ENCODE data around the gene BAZ2B. TPM values are rescaled to one million over a fixed set of nuclear protein-coding genes. Genes with fewer than 3 reads are reported as not detected.

BAZ2B gene
- total RNA-seq, 1 donor from 2014 or later, result 77.7 TPM

DNA sequence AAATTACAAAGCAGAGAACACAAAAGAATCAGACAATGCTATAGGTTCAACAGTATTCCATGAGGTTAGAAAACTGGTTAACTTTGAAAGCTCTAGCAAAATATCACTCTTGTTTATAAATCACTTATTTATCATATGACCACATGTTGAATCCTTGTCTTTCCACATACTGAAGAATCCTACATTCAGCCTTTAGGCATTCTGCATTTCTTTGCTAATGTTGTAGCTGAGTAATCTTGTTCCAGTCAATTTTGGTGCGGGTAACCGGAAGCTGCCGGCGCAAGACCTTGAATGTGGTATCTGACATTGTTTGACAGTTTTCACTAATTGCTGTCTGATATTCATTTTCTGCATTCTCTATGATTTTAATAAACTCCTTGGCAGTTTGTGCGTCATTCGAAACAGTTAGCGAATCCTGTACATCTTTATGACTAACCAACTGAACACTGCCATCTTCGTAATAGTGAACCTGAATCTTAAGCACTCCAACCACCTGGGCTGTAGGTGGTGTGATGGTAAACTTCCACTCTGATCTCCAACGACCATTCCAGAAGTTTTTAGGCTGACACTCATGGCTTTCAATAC, 154.1 kb downstream of the BAZ2B start:
- no peak for DNase-seq (ENCODE audit: low spot score)

DNA sequence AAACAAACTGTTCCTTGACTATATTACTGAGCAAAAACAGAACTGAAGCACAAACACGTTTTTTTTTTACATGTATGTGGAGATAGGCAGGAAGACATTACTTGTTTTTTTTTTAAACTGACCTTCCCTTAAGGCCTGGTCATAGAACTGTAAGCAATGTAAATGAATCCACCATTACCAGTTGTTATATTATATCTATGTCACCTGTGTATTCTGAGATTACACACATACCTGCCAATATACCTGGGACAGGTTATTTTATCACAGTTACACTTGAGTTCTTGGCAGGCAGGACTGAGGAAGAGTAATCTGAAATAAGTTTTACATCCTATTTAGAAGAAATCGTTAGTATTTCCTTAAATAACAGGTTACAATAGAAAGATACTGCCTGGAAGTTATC, 155.3 kb downstream of the BAZ2B start:
- DNase-seq (ENCODE audit: low spot score), result no peak

DNA sequence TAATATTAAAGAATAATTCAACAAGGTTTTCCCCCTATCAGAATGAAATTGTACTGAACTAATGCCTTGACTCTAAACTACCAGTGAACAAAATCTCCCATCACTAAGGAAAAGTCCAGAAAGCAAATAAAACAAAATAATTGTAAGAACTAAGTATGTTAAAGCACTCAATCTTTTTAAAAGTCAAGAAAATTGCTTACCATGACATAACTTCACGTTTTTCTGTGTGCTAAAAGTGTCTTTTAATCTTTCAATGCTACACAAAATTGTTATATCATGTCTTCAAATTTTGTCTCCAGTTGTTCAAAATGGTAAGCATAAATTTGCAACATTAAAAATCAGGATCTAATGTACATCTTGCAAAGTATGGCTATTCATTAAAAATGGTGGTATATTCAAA, 156.1 kb downstream of the BAZ2B start:
- DNase-seq (ENCODE audit: low spot score), result no peak

DNA sequence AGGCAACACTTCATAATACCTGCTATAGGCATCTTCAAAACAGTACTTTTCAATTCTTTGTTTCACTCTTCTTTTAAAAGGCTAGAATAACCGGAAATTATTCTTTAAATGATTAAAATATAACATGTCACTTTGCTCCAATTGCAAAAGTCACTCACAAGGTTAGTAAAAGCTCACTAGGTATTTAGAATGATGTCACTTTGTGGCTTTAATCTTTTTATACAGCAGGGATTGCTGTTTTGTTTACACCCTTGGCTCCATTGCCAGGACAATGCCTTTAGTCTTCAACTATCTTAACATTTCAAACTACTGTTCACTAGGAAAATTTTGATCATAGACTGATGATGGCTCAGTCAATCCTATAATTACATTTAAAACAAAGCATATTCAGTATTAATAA, 157.1 kb downstream of the BAZ2B start:
- no peak for DNase-seq (ENCODE audit: low spot score)

DNA sequence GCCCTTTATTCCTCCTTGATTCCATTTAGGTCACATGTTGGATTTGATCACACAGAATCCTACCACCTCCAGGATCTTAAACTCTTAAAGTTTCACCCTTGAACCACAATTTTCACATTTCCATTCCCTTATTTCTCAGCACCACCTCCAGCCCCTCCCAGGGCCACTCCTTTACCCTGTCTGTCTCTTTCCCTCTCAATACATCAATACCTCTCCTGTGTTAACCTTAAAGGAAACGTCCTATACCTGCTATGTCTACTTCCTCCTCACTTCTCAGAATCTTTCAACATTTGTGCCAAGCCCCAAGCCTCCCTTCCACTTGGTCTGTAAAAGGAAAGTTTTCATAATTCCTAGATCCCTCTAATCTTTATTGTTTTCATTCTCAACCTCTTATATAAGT, 158.8 kb downstream of the BAZ2B start:
- DNase-seq (ENCODE audit: low spot score), result no peak

DNA sequence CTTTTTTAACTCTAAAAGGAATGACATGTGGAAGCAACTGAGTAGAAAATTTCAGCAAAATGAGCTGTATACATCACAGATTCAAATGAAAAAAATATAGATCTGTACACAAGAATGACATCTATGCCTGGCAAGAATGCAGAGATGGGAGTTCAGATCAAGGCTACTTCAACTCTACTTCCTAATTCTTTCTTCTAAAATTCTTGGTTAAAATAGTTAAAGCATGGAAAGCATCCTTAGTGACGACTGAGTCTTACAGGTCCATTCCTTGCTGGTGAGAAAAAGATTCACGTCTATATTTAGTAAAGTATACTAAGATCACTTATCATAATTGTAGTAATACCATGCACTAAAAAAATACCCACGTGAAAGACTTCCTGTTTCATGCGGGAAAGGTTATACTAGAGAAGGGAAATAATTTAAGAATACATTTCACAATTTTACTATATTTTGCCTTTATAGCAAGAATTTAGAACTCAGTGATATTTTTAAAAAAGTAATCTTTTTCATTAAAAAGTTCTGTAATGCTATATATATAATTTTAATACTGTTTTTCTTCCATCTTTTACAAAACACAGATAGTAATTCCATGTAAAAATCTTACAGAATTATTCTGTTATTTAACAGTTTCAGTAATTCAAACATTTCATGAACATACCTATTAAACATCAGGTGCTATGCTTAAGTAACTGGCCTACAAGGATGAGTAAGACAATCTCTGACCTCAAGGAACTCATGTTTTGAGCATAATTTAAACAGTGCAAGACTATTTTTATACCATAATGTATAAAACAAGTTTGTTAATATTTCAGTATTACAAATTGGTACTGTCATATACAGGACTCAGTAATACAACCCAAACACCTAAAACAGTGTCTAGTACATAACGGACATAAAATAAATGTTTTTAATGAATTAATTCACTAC, 159.6 kb downstream of the BAZ2B start:
- DNase-seq (ENCODE audit: low spot score), result no peak

DNA sequence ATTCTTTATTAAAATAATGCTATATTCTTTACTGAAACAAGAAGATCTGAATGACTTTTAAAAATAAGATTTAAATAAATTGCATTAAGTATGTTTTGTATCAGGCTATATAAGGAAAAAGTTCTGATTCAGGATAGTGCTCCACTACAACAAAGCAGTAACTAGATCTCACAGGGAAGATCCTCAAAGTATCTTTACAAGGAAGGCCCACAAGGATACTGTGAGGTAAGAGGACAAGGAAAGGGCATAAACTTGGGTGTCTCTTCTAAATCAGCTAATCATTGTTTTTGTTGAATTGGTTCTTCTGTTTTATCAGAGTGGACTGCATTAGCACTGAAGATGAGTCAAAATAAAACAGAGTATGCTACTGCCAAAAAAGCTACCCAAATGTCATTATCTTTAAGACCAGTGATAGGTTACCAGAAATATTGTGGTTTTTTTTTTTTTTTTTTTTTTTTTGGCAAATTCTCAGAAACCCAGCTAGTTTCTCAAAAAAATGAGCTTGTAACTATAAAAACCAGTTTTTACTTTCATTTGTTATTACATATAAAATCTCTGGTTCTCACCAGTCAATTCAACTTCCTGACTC, 160.9 kb downstream of the BAZ2B start:
- DNase-seq (ENCODE audit: low spot score), result no peak

DNA sequence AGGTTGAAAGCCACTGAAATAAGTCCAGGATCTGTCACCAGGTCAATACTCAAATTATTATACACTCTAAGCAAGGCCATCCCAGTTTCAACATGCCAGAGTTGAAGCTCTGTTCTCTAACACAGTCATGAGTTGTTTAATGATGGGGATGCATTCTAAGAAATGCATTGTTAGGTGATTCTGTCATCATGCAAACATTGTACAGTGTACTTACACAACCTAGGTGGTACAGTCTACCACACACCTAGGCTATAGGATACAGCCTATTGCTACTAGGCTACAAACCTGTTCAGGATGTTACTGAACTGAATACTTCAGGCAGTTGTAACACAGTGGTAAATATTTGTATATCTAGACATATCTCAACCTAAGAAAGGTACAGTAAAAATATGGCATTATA, 162.2 kb downstream of the BAZ2B start:
- no peak for DNase-seq (ENCODE audit: low spot score)

DNA sequence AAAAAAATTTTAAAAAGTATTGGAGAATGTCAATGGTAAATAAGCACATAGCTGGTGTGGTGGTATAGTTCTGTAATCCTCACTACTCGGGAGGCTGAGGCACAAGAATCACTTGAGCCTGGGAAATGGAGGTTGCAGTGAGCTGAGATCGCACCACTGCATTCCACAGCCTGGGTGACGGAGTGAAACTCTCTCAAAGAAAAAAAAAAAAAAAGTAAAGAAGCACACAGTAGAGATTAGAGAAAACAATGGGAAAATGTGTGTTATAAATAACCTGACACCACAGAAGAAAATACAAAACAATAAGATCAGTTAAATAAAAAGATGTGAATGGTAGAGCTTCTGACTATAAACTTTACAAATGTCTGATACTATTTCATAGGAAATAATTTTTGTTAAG, 166.2 kb downstream of the BAZ2B start:
- DNase-seq (ENCODE audit: low spot score), result no peak

DNA sequence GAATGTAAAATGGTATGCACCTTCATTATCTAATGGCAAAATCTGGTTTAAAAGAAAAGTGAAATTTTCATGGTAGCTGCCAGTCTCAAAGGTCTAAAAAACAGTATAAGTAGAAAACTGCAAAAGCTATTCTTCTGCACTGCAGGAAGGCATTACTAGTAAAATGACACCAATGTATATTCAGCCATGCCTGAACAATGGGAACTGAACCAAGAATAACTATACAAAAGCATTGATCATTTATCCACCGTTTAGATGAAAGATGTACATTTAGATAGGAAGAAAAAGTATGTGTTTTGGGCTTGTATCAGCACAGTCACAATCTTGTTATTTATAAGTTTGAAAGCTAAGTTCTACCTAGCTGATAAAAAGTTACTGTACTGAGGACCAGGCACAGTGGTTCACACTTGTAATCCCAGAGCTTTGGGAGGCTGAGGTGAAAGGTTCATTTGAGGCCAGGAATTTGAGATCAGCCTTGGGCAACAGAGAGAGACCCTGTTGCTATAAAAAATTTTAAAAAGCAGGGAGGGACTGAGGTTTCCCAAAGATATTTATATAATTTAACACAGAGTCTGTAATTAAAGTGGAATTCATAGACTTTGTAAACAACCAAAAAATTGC, 166.7 kb downstream of the BAZ2B start:
- no peak for DNase-seq (ENCODE audit: low spot score)

DNA sequence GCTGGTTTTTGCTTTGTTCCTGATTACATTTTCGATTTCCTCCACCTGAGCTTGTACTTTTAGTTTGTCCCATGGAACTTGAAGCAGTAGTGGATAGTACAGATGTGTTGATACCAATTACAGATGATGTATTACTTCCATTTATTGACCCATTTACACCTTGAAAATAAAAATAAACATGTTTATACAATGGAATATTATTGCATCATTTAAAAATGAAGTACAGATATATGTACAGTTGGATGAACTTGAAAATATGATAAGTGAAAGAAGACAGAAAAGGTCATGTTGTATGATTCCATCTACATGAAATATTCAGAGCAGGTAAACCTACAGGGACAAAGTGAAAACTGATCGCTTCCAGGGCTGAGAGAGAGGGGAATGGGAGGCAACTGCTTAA, 169.5 kb downstream of the BAZ2B start:
- no peak for DNase-seq (ENCODE audit: low spot score)

DNA sequence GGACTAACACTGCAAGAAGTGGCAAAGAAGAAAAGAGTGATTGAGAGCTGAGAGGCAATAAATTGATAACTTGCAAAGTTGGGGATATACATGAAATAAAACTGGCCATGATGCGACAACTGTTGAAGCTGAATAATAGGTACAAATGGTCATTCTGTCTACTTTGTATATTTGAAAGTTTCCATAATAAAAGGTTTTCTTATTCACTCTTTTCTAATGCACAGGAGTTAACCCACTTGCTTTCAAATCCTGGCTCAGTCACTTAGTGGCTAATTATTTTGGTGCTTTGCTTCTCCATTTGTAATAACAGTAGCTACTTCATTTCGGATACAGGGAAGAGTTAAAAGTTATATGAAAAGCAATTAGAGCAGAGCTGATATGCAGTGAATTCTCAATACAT, 170.1 kb downstream of the BAZ2B start:
- no peak for DNase-seq (ENCODE audit: low spot score)

DNA sequence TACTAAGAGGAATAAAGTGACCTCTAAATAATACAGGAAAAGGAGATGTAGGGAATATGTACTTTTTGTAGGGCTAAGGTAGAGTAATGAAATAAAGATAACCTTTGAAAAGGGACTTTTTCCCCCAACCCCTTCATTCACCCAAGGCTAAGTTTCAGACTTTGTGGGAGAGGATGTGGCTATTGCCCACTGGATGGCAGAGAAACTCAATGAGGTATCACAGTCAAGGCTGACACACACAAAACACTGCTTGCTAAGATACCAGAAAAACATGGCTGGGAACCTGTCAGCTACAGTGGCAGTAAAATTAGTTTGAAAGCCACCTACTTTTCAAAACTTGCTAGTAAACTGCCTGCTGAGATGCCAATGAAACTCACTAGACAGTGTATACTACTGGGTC, 171.0 kb downstream of the BAZ2B start:
- DNase-seq (ENCODE audit: low spot score), result no peak

DNA sequence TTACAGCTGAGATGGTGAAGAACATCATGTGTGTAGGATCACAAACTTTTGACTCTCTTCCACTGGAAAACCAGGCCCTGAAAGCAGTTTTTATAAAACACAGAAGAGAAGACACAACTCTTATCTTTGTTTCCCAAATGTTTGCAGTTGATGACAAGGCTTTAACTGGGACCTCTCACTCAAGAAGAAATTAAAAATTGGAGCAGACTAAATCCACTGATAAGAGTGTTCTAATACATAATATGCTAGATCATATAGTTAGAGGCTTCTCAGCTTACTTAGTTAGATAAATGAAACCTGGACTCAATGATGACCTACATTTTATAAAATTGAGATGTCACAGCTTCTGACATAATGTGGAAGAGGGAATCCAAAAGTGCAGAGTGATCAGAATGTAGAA, 171.6 kb downstream of the BAZ2B start:
- DNase-seq (ENCODE audit: low spot score), result no peak

DNA sequence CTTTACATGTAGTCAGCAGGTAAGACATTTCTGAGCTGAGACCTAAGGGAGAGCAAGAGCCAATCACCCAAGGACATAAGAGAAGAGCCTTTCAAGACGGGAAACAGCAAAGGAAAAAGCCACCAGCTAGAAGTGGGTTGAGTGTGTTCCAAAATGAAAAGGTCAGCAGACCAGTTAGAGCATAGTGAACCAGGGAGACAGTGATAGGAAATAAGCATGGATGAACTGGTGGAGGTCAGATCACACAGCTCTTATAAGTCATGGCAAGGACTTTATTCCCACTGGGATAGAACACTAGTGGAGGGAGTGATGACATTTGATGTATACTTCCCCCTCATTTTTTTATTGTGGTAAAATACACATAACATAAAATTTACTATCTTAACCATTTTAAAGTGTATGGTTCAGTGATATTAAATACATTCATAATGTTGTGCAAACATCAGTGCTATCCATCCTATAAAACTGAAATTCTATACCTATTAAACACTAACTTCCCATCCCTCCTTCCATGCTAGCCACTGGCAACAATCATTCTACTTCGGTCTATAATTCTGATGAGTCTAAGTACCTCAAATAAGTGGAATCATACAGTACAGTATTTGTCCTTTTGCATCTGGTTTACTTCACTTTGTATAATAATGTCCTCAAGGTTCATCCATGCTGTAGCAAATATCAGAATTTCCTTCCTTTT, 174.0 kb downstream of the BAZ2B start:
- no peak for DNase-seq (ENCODE audit: low spot score)

DNA sequence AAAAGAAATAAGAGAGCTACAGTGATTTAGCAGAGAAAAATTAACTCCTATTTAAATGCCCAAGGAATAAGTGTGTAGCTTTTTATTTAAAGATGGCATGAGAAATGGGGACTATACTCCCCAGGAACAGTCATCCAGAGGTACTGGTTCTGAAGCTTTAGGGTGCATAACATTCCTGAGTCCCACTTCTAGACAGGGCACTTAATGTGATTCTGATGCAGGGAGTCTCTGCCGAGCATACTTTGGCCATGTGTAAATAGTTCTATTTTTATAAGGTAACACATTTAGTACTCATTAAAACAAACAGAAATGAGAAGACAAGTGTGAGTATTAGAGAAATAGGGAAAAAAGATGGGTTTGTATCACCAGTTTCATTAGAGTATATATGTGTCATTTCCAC, 175.2 kb downstream of the BAZ2B start:
- DNase-seq (ENCODE audit: low spot score), result no peak

DNA sequence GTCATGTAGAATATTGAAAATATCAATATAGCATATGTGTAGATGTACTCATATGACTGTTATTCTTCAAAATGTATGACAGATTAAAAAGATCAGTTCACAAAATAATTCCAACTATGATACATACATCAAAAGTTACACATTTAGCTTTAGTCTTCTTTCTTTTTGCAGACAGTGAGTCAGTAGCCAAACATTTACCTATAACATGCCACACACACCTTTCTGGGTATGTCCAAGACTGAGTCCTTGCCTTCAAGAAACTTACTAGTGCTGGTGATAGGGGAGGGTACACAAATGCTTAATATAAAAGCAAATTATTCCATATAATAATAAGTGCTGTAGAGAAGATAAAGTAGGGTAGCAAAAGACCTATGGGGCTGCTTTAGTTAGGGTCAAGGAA, 176.9 kb downstream of the BAZ2B start:
- DNase-seq (ENCODE audit: low spot score), result no peak

DNA sequence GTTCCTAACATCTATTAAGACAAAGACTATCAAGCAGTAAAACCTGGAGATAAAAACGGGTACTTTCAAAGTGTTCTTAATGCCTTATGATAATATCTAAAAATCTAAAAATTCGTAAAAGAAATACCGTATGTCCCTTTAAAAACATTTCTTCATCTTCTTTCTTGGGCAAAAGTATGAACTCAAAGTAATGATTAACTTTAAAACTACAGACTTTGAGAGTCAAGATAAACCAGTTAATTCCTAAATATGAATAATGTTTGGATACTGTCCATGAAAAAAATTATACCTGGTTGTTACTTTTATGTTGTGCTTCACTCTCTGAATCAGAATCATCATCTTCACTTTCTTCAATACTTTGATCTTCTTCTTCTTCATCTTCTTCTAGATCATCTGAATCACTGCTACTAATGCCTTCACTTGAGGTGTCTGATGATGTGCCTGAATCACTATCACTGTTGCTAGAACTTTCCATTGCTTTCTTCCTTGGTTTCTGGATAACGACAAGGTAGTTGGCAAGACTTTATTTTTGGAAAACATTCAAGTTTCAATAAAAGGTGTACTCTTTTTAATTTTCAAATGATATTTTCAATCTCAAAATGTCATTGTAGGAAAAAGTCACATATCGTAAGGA, 177.5 kb downstream of the BAZ2B start:
- no peak for DNase-seq (ENCODE audit: low spot score)

DNA sequence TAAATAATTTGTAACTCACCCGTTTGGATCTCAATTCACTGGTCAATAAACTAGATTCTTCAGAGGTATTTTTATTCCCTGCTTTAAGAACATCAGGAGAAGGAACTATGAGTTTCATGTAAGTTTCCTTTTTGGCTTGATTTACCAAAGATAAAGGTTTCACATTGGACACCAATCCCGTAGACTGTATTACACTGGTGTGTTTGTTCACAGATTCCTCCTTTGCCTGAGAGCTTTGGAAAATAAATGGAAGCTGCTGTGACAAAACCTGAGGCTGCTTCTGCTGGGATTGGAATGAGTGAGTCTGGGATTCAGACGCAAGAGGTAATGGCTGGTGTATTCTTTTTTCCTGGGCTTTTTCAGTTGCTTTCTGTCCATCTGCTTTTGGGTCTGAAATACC, 178.1 kb downstream of the BAZ2B start:
- DNase-seq (ENCODE audit: low spot score), result no peak

DNA sequence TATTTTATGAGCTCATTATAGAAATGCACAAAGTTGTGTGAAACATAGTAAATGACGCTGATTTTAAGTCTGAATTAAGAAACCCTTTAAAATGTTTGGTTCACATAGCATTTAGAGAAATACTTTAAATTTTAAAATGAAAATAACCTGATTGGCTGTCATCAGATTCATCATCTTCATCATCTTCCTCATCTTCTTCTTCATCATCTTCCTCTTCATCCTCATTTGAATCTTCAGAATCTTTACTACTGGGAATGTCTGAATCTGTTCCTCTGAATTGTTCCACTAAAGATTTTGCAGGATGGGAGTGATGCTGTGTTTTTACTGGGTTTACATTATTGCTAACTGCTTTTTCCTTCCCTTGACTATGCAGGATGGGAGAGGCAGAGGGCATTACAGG, 183.7 kb downstream of the BAZ2B start:
- DNase-seq (ENCODE audit: low spot score), result no peak

DNA sequence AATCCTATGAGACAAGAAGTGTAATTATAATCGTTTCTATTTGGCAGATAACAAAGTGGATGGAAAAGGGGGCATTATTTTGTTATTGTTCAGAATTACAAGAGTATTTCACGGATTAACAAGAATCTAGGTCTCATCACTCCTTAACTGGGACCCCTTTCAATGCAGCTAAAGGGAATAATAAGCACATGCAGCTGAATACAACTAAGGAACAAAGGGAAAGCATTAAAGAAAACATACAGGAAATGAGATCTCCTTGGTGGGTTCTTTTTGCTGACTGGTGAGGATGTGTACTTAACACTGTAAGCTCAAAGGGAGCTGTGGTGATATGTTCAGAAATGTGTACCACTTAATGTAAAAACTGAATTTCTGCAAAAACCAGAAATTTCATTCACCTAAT, 189.3 kb downstream of the BAZ2B start:
- no peak for DNase-seq (ENCODE audit: low spot score)

DNA sequence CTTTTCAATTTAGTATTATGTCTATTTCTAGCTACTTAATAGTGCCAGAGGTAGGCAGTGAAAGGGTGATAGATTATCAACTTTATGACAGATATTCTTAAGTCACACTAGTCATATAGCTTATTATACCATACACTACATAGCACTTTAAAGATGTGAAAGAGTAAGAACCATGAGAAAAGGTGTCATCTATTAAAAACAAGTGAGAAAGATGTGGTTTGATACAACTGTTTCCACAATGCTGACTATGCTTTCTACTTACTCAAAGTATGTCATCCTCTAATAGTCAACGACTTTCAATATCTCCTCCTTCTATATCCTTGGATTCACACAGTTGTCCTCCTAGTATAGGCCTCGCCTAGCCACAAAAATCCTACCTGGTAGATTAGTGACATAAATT, 196.9 kb downstream of the BAZ2B start:
- DNase-seq (ENCODE audit: low spot score), result no peak

Measured in mucosa of gallbladder (tissue), 1 donor.